Liver (tissue), 9 donors: ENCODE results near the gene SNCAIP. TPM values are rescaled to one million over a fixed set of nuclear protein-coding genes. Genes with fewer than 3 reads are reported as not detected.

Experiments used
- DNase-seq: peaks from one replicate; pipeline ENCODE4 v3.0.0-alpha.2; 2017; ENCODE audit warnings: low spot score
- H3K27ac ChIP-seq, 2 donors: one replicate each; pipeline ENCODE4 v1.7.0; 2013; ENCODE audit warnings: inconsistent platforms in 2 of 2, low read length in 2 of 2, control low read depth in 1 of 2, low read depth in 1 of 2, mild to moderate bottlenecking in 1 of 2
- H3K27me3 ChIP-seq, 4 donors: one replicate each; pipeline versions ENCODE4 v1.6.1 to v1.7.0; 2013; ENCODE audit warnings: low read length in 3 of 4, inconsistent platforms in 1 of 4, mild to moderate bottlenecking in 1 of 4, moderate library complexity in 1 of 4; ENCODE audit not compliant: control insufficient read depth in 4 of 4, insufficient read depth in 4 of 4
- H3K36me3 ChIP-seq, 4 donors: one replicate each; pipeline versions ENCODE4 v1.6.1 to v1.7.0; 2013; ENCODE audit warnings: low read length in 3 of 4, mild to moderate bottlenecking in 3 of 4, low read depth in 1 of 4, moderate library complexity in 1 of 4; ENCODE audit not compliant: control insufficient read depth in 4 of 4, insufficient read depth in 3 of 4
- H3K4me1 ChIP-seq, 4 donors: one replicate each; pipeline versions ENCODE4 v1.6.1 to v1.7.0; 2013; ENCODE audit warnings: low read length in 3 of 4, mild to moderate bottlenecking in 3 of 4, moderate library complexity in 1 of 4; ENCODE audit not compliant: control insufficient read depth in 4 of 4, insufficient read depth in 4 of 4
- H3K4me3 ChIP-seq, 3 donors: one replicate each; pipeline versions ENCODE4 v1.6.1 to v1.7.0; 2013; ENCODE audit warnings: low read length in 3 of 3, control low read depth in 1 of 3, low read depth in 1 of 3, mild to moderate bottlenecking in 1 of 3
- H3K9ac ChIP-seq, 2 donors: one replicate each; pipeline ENCODE4 v1.7.0; 2013; ENCODE audit warnings: low read length in 2 of 2, mild to moderate bottlenecking in 2 of 2, moderate library complexity in 2 of 2, control low read depth in 1 of 2, low read depth in 1 of 2
- H3K9me3 ChIP-seq, 4 donors: one replicate each; pipeline versions ENCODE4 v1.6.1 to v1.7.0; 2013; ENCODE audit warnings: low read length in 3 of 4; ENCODE audit not compliant: control insufficient read depth in 4 of 4
- EGR1 ChIP-seq, 2 donors: IDR thresholded peaks; 2 replicates each; pipeline ENCODE4 v1.6.1; 2016 to 2018; ENCODE audit warnings: antibody characterized with exemption in 2 of 2, low read depth in 2 of 2
- FOXA1 ChIP-seq: IDR thresholded peaks from 2 replicates; pipeline ENCODE4 v1.6.1; 2016; ENCODE audit warnings: antibody characterized with exemption
- FOXA2 ChIP-seq: IDR thresholded peaks from 2 replicates; pipeline ENCODE4 v1.6.1; 2016; ENCODE audit warnings: antibody characterized with exemption
- GABPA ChIP-seq, 2 donors: IDR thresholded peaks in 1 of 2; conservative IDR thresholded peaks in 1 of 2; 2 replicates each; pipeline ENCODE4 v1.6.1; 2016; ENCODE audit warnings: antibody characterized with exemption in 2 of 2, mild to moderate bottlenecking in 1 of 2, moderate library complexity in 1 of 2
- HNF4A ChIP-seq, 2 donors: conservative IDR thresholded peaks; 2 replicates each; pipeline ENCODE4 v1.6.1; 2016; ENCODE audit warnings: antibody characterized with exemption in 2 of 2, mild to moderate bottlenecking in 2 of 2
- HNF4G ChIP-seq: IDR thresholded peaks from 2 replicates; pipeline ENCODE4 v1.6.1; 2016; ENCODE audit warnings: antibody characterized with exemption
- JUND ChIP-seq, 2 donors: IDR thresholded peaks; 2 replicates each; pipeline ENCODE4 v1.6.1; 2016; ENCODE audit warnings: antibody characterized with exemption in 2 of 2
- NR2F2 ChIP-seq: IDR thresholded peaks from 2 replicates; pipeline ENCODE4 v1.6.1; 2016; ENCODE audit warnings: antibody characterized with exemption
- RAD21 ChIP-seq, 2 donors: IDR thresholded peaks; 2 replicates each; pipeline ENCODE4 v1.6.1; 2016; ENCODE audit warnings: antibody characterized with exemption in 2 of 2, mild to moderate bottlenecking in 2 of 2
- RXRA ChIP-seq, 2 donors: IDR thresholded peaks; 2 replicates each; pipeline ENCODE4 v1.6.1; 2017 to 2018; ENCODE audit warnings: antibody characterized with exemption in 2 of 2, mild to moderate bottlenecking in 1 of 2
- SP1 ChIP-seq: IDR thresholded peaks from 2 replicates; pipeline ENCODE4 v1.6.1; 2018; ENCODE audit warnings: antibody characterized with exemption, mild to moderate bottlenecking
- TAF1 ChIP-seq: conservative IDR thresholded peaks from 2 replicates; pipeline ENCODE4 v1.6.1; 2016; ENCODE audit warnings: antibody characterized with exemption, mild to moderate bottlenecking
- YY1 ChIP-seq: IDR thresholded peaks from 2 replicates; pipeline ENCODE4 v1.6.1; 2016; ENCODE audit warnings: antibody characterized with exemption, mild to moderate bottlenecking
- WGBS: extraction: QIAGEN DNeasy Blood & Tissue Kit; methylation state at CpG from one replicate; pipeline ENCODE4 v1.1.7; 2013; 5-methylcytosine and 5-hydroxymethylcytosine counted together
- polyA plus RNA-seq, 2 donors: library from polyadenylated mRNA; stranded (reverse) in 1 of 2; unstranded in 1 of 2; fragments of 200-250 nt in 1 of 2; fragments of >200 nt in 1 of 2; fragmentation: Nextera tagmentation in 1 of 2; extraction: Ambion mirVana in 1 of 2; gene quantifications; one replicate each; pipeline versions ENCODE4 v1.2.1 to v1.2.3, GENCODE V29; 2013 to 2015
- total RNA-seq, 2 donors: library from RNA; depleted of rRNA; stranded (reverse); fragments of >200 nt; gene quantifications; one replicate each; pipeline ENCODE4 v1.2.3, GENCODE V29; 2014
- TF ChIP-seq, protein P1 (sequence below): fragments of 150-350 bp; IDR thresholded peaks from 2 replicates; pipeline ENCODE4 v1.5.1; 2017; ENCODE audit warnings: improper control_type of control experiment, low read depth, low read length; ENCODE audit not compliant: missing input control
- TF ChIP-seq, protein P2 (sequence below): IDR thresholded peaks from 2 replicates; pipeline ENCODE4 v1.6.1; 2016; ENCODE audit warnings: antibody characterized with exemption
- TF ChIP-seq, protein P3 (sequence below): IDR thresholded peaks from 2 replicates; pipeline ENCODE4 v1.6.1; 2016; ENCODE audit warnings: antibody characterized with exemption
- TF ChIP-seq, protein P4 (sequence below): IDR thresholded peaks from 2 replicates; pipeline ENCODE4 v1.6.1; 2016; ENCODE audit warnings: antibody characterized with exemption
- TF ChIP-seq, protein P5 (sequence below): IDR thresholded peaks from 2 replicates; pipeline ENCODE4 v1.6.1; 2016; ENCODE audit warnings: antibody characterized with exemption, mild to moderate bottlenecking
- donor health status: healthy.
- donor health status: healthy.
- donor health status: healthy.
- donor health status: healthy.
- donor health status: healthy.

SNCAIP gene
- total and polyA plus RNA-seq, 4 donors = 0.17 to 2.1 (median 0.74) TPM

DNA sequence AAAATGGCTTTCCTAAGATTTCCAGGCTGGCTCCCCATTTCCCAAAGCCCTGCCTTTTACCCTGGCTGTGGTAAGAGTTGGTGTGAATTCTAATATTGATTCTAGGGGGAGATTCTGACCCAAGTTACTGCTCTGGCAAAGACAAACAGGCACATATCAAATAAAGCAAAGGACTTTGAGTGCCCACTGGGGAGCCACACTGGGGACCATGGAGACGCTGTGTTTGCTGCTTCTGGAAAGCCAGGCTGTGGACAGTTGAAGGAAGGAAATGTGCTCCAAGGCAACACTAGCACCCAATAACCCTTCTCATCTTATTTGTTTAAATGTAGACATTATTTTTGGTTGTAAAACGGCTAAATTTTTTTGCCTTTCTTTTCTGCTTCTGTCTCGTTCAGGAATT, 78.7 kb downstream of the SNCAIP start:
- H3K9me3 ChIP-seq = no peaks in the 10 kb centered on the region
- H3K27ac ChIP-seq = no peak overlapping the region
- DNase-seq = no peak
- H3K9ac ChIP-seq = no peak overlapping the region
- WGBS = 83% methylated on average over 3 of the region's 3 CpGs
- no peaks in the 10 kb centered on the region for H3K27me3 ChIP-seq
- H3K4me3 ChIP-seq = no peak overlapping the region
- no peaks in the 10 kb centered on the region for H3K4me1 ChIP-seq
- TF ChIP-seq, protein P1, sequence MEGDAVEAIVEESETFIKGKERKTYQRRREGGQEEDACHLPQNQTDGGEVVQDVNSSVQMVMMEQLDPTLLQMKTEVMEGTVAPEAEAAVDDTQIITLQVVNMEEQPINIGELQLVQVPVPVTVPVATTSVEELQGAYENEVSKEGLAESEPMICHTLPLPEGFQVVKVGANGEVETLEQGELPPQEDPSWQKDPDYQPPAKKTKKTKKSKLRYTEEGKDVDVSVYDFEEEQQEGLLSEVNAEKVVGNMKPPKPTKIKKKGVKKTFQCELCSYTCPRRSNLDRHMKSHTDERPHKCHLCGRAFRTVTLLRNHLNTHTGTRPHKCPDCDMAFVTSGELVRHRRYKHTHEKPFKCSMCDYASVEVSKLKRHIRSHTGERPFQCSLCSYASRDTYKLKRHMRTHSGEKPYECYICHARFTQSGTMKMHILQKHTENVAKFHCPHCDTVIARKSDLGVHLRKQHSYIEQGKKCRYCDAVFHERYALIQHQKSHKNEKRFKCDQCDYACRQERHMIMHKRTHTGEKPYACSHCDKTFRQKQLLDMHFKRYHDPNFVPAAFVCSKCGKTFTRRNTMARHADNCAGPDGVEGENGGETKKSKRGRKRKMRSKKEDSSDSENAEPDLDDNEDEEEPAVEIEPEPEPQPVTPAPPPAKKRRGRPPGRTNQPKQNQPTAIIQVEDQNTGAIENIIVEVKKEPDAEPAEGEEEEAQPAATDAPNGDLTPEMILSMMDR = no peak
- TF ChIP-seq HNF4G (no peak), JUND (IDR thresholded peaks at IDR 0.05) (no peak), GABPA (IDR thresholded peaks at IDR 0.05 in 1 of 2, conservative IDR thresholded peaks at IDR 0.05 in 1 of 2) (no peak), RAD21 (IDR thresholded peaks at IDR 0.05) (no peak), TAF1 (no peak), NR2F2 (no peak), FOXA1 (no peak), RXRA (IDR thresholded peaks at IDR 0.05) (no peak), EGR1 (IDR thresholded peaks at IDR 0.05; ENCODE audit: low read depth in 2 of 2) (no peak), SP1 (no peak), HNF4A (conservative IDR thresholded peaks at IDR 0.05) (no peak), FOXA2 (no peak), YY1 (no peak)
- TF ChIP-seq, protein P2, sequence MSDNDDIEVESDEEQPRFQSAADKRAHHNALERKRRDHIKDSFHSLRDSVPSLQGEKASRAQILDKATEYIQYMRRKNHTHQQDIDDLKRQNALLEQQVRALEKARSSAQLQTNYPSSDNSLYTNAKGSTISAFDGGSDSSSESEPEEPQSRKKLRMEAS = no peak
- TF ChIP-seq, protein P3, sequence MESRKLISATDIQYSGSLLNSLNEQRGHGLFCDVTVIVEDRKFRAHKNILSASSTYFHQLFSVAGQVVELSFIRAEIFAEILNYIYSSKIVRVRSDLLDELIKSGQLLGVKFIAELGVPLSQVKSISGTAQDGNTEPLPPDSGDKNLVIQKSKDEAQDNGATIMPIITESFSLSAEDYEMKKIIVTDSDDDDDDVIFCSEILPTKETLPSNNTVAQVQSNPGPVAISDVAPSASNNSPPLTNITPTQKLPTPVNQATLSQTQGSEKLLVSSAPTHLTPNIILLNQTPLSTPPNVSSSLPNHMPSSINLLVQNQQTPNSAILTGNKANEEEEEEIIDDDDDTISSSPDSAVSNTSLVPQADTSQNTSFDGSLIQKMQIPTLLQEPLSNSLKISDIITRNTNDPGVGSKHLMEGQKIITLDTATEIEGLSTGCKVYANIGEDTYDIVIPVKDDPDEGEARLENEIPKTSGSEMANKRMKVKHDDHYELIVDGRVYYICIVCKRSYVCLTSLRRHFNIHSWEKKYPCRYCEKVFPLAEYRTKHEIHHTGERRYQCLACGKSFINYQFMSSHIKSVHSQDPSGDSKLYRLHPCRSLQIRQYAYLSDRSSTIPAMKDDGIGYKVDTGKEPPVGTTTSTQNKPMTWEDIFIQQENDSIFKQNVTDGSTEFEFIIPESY = no peak
- TF ChIP-seq, protein P4, sequence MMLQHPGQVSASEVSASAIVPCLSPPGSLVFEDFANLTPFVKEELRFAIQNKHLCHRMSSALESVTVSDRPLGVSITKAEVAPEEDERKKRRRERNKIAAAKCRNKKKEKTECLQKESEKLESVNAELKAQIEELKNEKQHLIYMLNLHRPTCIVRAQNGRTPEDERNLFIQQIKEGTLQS = no peak
- TF ChIP-seq, protein P5, sequence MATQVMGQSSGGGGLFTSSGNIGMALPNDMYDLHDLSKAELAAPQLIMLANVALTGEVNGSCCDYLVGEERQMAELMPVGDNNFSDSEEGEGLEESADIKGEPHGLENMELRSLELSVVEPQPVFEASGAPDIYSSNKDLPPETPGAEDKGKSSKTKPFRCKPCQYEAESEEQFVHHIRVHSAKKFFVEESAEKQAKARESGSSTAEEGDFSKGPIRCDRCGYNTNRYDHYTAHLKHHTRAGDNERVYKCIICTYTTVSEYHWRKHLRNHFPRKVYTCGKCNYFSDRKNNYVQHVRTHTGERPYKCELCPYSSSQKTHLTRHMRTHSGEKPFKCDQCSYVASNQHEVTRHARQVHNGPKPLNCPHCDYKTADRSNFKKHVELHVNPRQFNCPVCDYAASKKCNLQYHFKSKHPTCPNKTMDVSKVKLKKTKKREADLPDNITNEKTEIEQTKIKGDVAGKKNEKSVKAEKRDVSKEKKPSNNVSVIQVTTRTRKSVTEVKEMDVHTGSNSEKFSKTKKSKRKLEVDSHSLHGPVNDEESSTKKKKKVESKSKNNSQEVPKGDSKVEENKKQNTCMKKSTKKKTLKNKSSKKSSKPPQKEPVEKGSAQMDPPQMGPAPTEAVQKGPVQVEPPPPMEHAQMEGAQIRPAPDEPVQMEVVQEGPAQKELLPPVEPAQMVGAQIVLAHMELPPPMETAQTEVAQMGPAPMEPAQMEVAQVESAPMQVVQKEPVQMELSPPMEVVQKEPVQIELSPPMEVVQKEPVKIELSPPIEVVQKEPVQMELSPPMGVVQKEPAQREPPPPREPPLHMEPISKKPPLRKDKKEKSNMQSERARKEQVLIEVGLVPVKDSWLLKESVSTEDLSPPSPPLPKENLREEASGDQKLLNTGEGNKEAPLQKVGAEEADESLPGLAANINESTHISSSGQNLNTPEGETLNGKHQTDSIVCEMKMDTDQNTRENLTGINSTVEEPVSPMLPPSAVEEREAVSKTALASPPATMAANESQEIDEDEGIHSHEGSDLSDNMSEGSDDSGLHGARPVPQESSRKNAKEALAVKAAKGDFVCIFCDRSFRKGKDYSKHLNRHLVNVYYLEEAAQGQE = no peak
- no peaks in the 10 kb centered on the region for H3K36me3 ChIP-seq

DNA sequence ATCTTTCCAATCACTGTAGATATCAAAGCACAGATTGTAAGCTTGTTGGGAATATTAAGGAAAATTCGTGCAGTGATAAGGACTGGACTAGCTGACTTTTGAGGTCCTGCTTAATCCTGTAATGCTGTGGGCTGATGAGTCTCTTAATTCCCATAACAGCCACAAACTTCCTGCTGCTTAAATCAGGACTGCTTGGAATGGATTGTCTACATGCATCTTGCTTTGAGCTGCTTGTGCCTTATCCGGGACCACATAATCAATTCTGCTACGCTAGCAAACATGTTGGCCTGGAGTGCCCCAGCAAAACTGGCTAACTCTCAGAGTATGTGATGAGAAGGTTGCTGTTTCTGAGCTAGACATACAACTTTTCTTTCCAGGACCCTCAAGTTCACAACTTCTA, 79.6 kb downstream of the SNCAIP start:
- 89% methylated on average over 3 of the region's 3 CpGs for WGBS
- Histone ChIP-seq H3K36me3 (no peaks in the 10 kb centered on the region), H3K27me3 (no peaks in the 10 kb centered on the region), H3K9me3 (no peaks in the 10 kb centered on the region), H3K9ac (no peak overlapping the region), H3K4me3 (no peak overlapping the region), H3K27ac (no peak overlapping the region), H3K4me1 (no peaks in the 10 kb centered on the region)
- no peak for DNase-seq
- no peak for TF ChIP-seq TAF1
- TF ChIP-seq YY1 = no peak
- TF ChIP-seq EGR1 (IDR thresholded peaks at IDR 0.05; ENCODE audit: low read depth in 2 of 2) = no peak
- TF ChIP-seq FOXA2 = no peak
- no peak for TF ChIP-seq GABPA (IDR thresholded peaks at IDR 0.05 in 1 of 2, conservative IDR thresholded peaks at IDR 0.05 in 1 of 2)
- no peak for TF ChIP-seq SP1
- TF ChIP-seq, protein P4 = no peak
- TF ChIP-seq, protein P1 = no peak
- no peak for TF ChIP-seq RXRA (IDR thresholded peaks at IDR 0.05)
- TF ChIP-seq HNF4G = no peak
- TF ChIP-seq NR2F2 = no peak
- no peak for TF ChIP-seq RAD21 (IDR thresholded peaks at IDR 0.05)
- TF ChIP-seq, protein P3 = no peak
- TF ChIP-seq FOXA1 = no peak
- TF ChIP-seq JUND (IDR thresholded peaks at IDR 0.05) = no peak
- no peak for TF ChIP-seq HNF4A (conservative IDR thresholded peaks at IDR 0.05)
